HepG2 (cell line): Measurements from ENCODE around the gene FBF1. TPM values are rescaled to one million over a fixed set of nuclear protein-coding genes. Genes with fewer than 3 reads are reported as not detected.

Experiments
- BCLAF1 ChIP-seq: fragments of 450-650 bp; IDR thresholded peaks from 2 replicates; pipeline ENCODE4 v1.6.1; 2017; ENCODE audit warnings: mild to moderate bottlenecking
- CENPBD1 ChIP-seq: sonication (generic); formaldehyde crosslinking; IDR thresholded peaks from 2 replicates; pipeline ENCODE4 v1.8.0; 2022; ENCODE audit warnings: missing genetic modification reagents, low read depth, mild to moderate bottlenecking, borderline replicate concordance
- CHCHD3 ChIP-seq: sonication (generic); formaldehyde crosslinking; IDR thresholded peaks from 2 replicates; pipeline ENCODE4 v1.8.0; 2022; ENCODE audit warnings: mild to moderate bottlenecking, missing genetic modification reagents, moderate library complexity
- DNMT3B ChIP-seq: conservative IDR thresholded peaks from 2 replicates; pipeline ENCODE4 v1.6.1; 2016; ENCODE audit warnings: missing biosample characterization, control low read depth
- GABPA ChIP-seq, 2 experiments: IDR thresholded peaks; 2 replicates each; pipeline ENCODE4 v1.6.1; 2011 to 2016; ENCODE audit warnings: low read depth in 2 of 2, low read length in 1 of 2, missing biosample characterization in 1 of 2, missing genetic modification characterization in 1 of 2
- HIVEP1 ChIP-seq: sonication (generic); formaldehyde crosslinking; IDR thresholded peaks from 2 replicates; pipeline ENCODE4 v1.4.0; 2020; ENCODE audit warnings: mild to moderate bottlenecking, missing genetic modification reagents
- KDM2A ChIP-seq: sonication (generic); formaldehyde crosslinking; IDR thresholded peaks from 2 replicates; pipeline ENCODE4 v1.4.0; 2020; ENCODE audit warnings: low read depth, missing genetic modification reagents, borderline replicate concordance
- NR2F2 ChIP-seq: IDR thresholded peaks from 2 replicates; pipeline ENCODE4 v1.6.1; 2012; ENCODE audit warnings: low read depth, inconsistent platforms, borderline replicate concordance
- PATZ1 ChIP-seq: sonication (generic); formaldehyde crosslinking; IDR thresholded peaks from 2 replicates; pipeline ENCODE4 v1.4.0; 2020; ENCODE audit warnings: missing genetic modification reagents
- PHF8 ChIP-seq: sonication (generic); formaldehyde crosslinking; IDR thresholded peaks from 2 replicates; pipeline ENCODE4 v1.5.0; 2020; ENCODE audit warnings: missing genetic modification reagents
- PRDM4 ChIP-seq: sonication (generic); formaldehyde crosslinking; IDR thresholded peaks from 2 replicates; pipeline ENCODE4 v1.9.0; 2021; ENCODE audit warnings: missing genetic modification reagents, borderline replicate concordance
- SKI ChIP-seq: fragments of 450-650 bp; IDR thresholded peaks from one replicate; pipeline ENCODE4 v1.6.1; 2018; ENCODE audit warnings: mild to moderate bottlenecking; ENCODE audit not compliant: partially characterized antibody
- SP4 ChIP-seq: sonication (generic); formaldehyde crosslinking; IDR thresholded peaks from 2 replicates; pipeline ENCODE4 v1.8.1; 2023; ENCODE audit warnings: mild to moderate bottlenecking, missing genetic modification reagents
- TBP ChIP-seq: sonication (generic); formaldehyde crosslinking; IDR thresholded peaks from 2 replicates; pipeline ENCODE4 v1.5.0; 2020; ENCODE audit warnings: missing genetic modification reagents
- ZKSCAN5 ChIP-seq: sonication (generic); formaldehyde crosslinking; IDR thresholded peaks from 2 replicates; pipeline ENCODE4 v1.5.1; 2020; ENCODE audit warnings: mild to moderate bottlenecking, missing genetic modification reagents
- ZNF414 ChIP-seq: sonication (generic); formaldehyde crosslinking; IDR thresholded peaks from 2 replicates; pipeline ENCODE4 v1.5.0; 2020; ENCODE audit warnings: missing genetic modification reagents
- ZNF576 ChIP-seq: sonication (generic); formaldehyde crosslinking; IDR thresholded peaks from 2 replicates; pipeline ENCODE4 v1.4.0; 2020; ENCODE audit warnings: mild to moderate bottlenecking, missing genetic modification reagents
- ZNF7 ChIP-seq: IDR thresholded peaks from 2 replicates; pipeline ENCODE4 v1.6.1; 2016; ENCODE audit warnings: missing biosample characterization, missing genetic modification reagents
- ZNF790 ChIP-seq: sonication (generic); formaldehyde crosslinking; IDR thresholded peaks from 2 replicates; pipeline ENCODE4 v1.8.0; 2022; ENCODE audit warnings: missing genetic modification reagents, mild to moderate bottlenecking, borderline replicate concordance
- ZSCAN29 ChIP-seq: sonication (generic); formaldehyde crosslinking; conservative IDR thresholded peaks from 2 replicates; pipeline ENCODE4 v1.4.0; 2020; ENCODE audit warnings: mild to moderate bottlenecking, missing genetic modification reagents
- polyA plus RNA-seq, 8 experiments: library from polyadenylated mRNA; depleted of rRNA in 3 of 8; stranded (reverse) in 7 of 8; unstranded in 1 of 8; fragments of >200 nt; fragmentation: Illumina TruSeq in 4 of 8; extraction: Trizol in 4 of 8; gene quantifications; 2 replicates each; pipeline versions ENCODE4 v1.2.1 to v1.2.3, GENCODE V29; 2011 to 2016; ENCODE audit warnings: low read depth in 4 of 8, missing spikeins in 1 of 8, mixed read lengths in 1 of 8; ENCODE audit not compliant: insufficient read depth in 1 of 8
- total RNA-seq, 5 experiments: library from RNA; depleted of rRNA; stranded (reverse); fragments of >200 nt; fragmentation: Illumina TruSeq; extraction: Trizol; gene quantifications; 2 replicates each; pipeline ENCODE4 v1.2.3, GENCODE V29; 2016; ENCODE audit warnings: low read depth in 1 of 5

The FBF1 gene
- total and polyA plus RNA-seq, 2 of the 13 experiments (the other 11 are each of a cell fraction or from before 2014, with no cell fraction given), result 2.4 to 8.1 TPM

GRCh38 chr17:75876190-75876937 is 64.5 kb downstream of the FBF1 start (continued):
- TF ChIP-seq TBP, result no peak
- TF ChIP-seq SKI, result peak; percentile 97
- TF ChIP-seq PATZ1 (CRISPR knock-in tag), result peak; percentile 96
- no peak for TF ChIP-seq ZNF576 (CRISPR knock-in tag)
- TF ChIP-seq KDM2A (CRISPR knock-in tag), result peak; percentile 82
- peak; percentile 100 for TF ChIP-seq ZSCAN29 (CRISPR knock-in tag)
- peak; percentile 98; the same call in 1 of the 2 replicates for TF ChIP-seq CENPBD1 (CRISPR knock-in tag)
- TF ChIP-seq BCLAF1, result no peak
- no peak for TF ChIP-seq ZKSCAN5 (CRISPR knock-in tag)
- TF ChIP-seq ZNF790 (CRISPR knock-in tag), result no peak; the same call in 1 of the 2 replicates
- TF ChIP-seq NR2F2, result peak; percentile 75; the same call in 1 of the 2 replicates
- peak; percentile 98 for TF ChIP-seq ZNF414 (CRISPR knock-in tag)
- TF ChIP-seq GABPA (IDR thresholded peaks at IDR 0.05; ENCODE audit: low read depth, low read length), result no peak
- peak; percentile 16; the same call in 1 of the 2 replicates for TF ChIP-seq GABPA (CRISPR knock-in tag; IDR thresholded peaks at IDR 0.05; ENCODE audit: low read depth)
- TF ChIP-seq CHCHD3 (CRISPR knock-in tag), result no peak
- TF ChIP-seq PHF8 (CRISPR knock-in tag), result peak; percentile 81
- no peak for TF ChIP-seq PRDM4 (CRISPR knock-in tag)
- TF ChIP-seq ZNF7 (CRISPR knock-in tag), result no peak
- TF ChIP-seq HIVEP1 (CRISPR knock-in tag), result peak; percentile 92
- TF ChIP-seq DNMT3B (CRISPR knock-in tag), result peak; percentile 67; the same call in 1 of the 2 replicates
- peak; percentile 88 for TF ChIP-seq SP4 (CRISPR knock-in tag)
